K562 (cell line): Measurements from ENCODE around the gene COA3. TPM values are rescaled to one million over a fixed set of nuclear protein-coding genes. Genes with fewer than 3 reads are reported as not detected.

Source experiments
- BACH1 ChIP-seq: fragments of 200-800 bp; sonication (Bioruptor generic); IDR thresholded peaks from 2 replicates; pipeline ENCODE4 v1.6.1; 2016; ENCODE audit warnings: missing genetic modification characterization, missing compliant biosample characterization
- BRD9 ChIP-seq: fragments of 450-650 bp; IDR thresholded peaks from 2 replicates; pipeline ENCODE4 v1.6.1; 2018; ENCODE audit warnings: low read depth; ENCODE audit not compliant: partially characterized antibody
- CBFA2T3 ChIP-seq: fragments of 450-650 bp; IDR thresholded peaks from 2 replicates; pipeline ENCODE4 v1.6.1; 2017
- CCNT2 ChIP-seq: IDR thresholded peaks from 2 replicates; pipeline ENCODE4 v1.6.1; 2011; ENCODE audit warnings: borderline replicate concordance, low read depth, mild to moderate bottlenecking, moderate library complexity, mixed read lengths, low read length; ENCODE audit not compliant: insufficient read length; ENCODE audit errors: extremely low read depth
- CHD1 ChIP-seq: fragments of 200-600 bp; sonication (generic); IDR thresholded peaks from one replicate; pipeline ENCODE4 v1.6.1; 2012; ENCODE audit warnings: mild to moderate bottlenecking, moderate library complexity, low read length, inconsistent platforms
- DACH1 ChIP-seq: fragments of 450-650 bp; IDR thresholded peaks from 2 replicates; pipeline ENCODE4 v1.6.1; 2018; ENCODE audit not compliant: partially characterized antibody
- ESRRB ChIP-seq: fragments of 250-450 bp; sonication (Bioruptor Pico); IDR thresholded peaks from 2 replicates; pipeline ENCODE4 v1.5.0; 2020; ENCODE audit warnings: mild to moderate bottlenecking, moderate library complexity, borderline replicate concordance
- FOSL1 ChIP-seq: fragments of 200-800 bp; sonication (Bioruptor generic); conservative IDR thresholded peaks from 2 replicates; pipeline ENCODE4 v1.6.1; 2016; ENCODE audit warnings: missing genetic modification characterization, missing compliant biosample characterization
- HDAC8 ChIP-seq: fragments of 450-650 bp; IDR thresholded peaks from 2 replicates; pipeline ENCODE4 v1.6.1; 2016; ENCODE audit warnings: mild to moderate bottlenecking, missing genetic modification characterization, moderate library complexity, missing compliant biosample characterization
- KAT7 ChIP-seq: sonication (generic); formaldehyde crosslinking; IDR thresholded peaks from 2 replicates; pipeline ENCODE4 v1.8.0; 2022; ENCODE audit warnings: missing genetic modification reagents, mild to moderate bottlenecking, borderline replicate concordance
- MAFF ChIP-seq: IDR thresholded peaks from 2 replicates; pipeline ENCODE4 v1.6.1; 2012; ENCODE audit warnings: low read length, improper control_type of control experiment
- MEF2A ChIP-seq: IDR thresholded peaks from 2 replicates; pipeline ENCODE4 v1.6.1; 2011; ENCODE audit warnings: low read depth, mild to moderate bottlenecking, low read length, moderate library complexity; ENCODE audit not compliant: control insufficient read depth
- MEIS2 ChIP-seq: fragments of 450-650 bp; IDR thresholded peaks from 2 replicates; pipeline ENCODE4 v1.6.1; 2014; ENCODE audit warnings: mild to moderate bottlenecking; ENCODE audit not compliant: partially characterized antibody
- TOE1 ChIP-seq, 2 experiments: fragments of 450-650 bp in 1 of 2; sonication (generic) in 1 of 2; formaldehyde crosslinking in 1 of 2; IDR thresholded peaks; 2 replicates each; pipeline versions ENCODE4 v1.7.1 to v1.8.0; 2016 to 2022; ENCODE audit warnings: borderline replicate concordance in 2 of 2, mild to moderate bottlenecking in 2 of 2, antibody characterized with exemption in 1 of 2, inconsistent platforms in 1 of 2, low read depth in 1 of 2, missing genetic modification reagents in 1 of 2, moderate library complexity in 1 of 2
- ZNF239 ChIP-seq: fragments of 250-450 bp; sonication (Bioruptor Pico); IDR thresholded peaks from 2 replicates; pipeline ENCODE4 v1.4.0; 2020; ENCODE audit warnings: mild to moderate bottlenecking
- ZNF354B ChIP-seq: fragments of 250-450 bp; sonication (Bioruptor Pico); IDR thresholded peaks from 2 replicates; pipeline ENCODE4 v1.4.0; 2020
- ZNF384 ChIP-seq: IDR thresholded peaks from 2 replicates; pipeline ENCODE4 v1.6.1; 2012; ENCODE audit warnings: low read depth, low read length, improper control_type of control experiment
- ZNF445 ChIP-seq: fragments of 250-450 bp; sonication (Bioruptor Pico); IDR thresholded peaks from 2 replicates; pipeline ENCODE4 v1.4.0; 2020; ENCODE audit warnings: low read depth, mild to moderate bottlenecking, moderate library complexity
- ZNF785 ChIP-seq: fragments of 250-450 bp; sonication (Bioruptor Pico); IDR thresholded peaks from 2 replicates; pipeline ENCODE4 v1.4.0; 2020; ENCODE audit warnings: mild to moderate bottlenecking
- polyA plus RNA-seq, 8 experiments: library from polyadenylated mRNA; depleted of rRNA in 4 of 8; stranded (reverse) in 5 of 8; unstranded in 3 of 8; fragments of >200 nt; fragmentation: Nextera tagmentation in 2 of 8; fragmentation: Illumina TruSeq in 1 of 8; extraction: Ambion mirVana in 2 of 8; extraction: Trizol in 1 of 8; gene quantifications; 2 replicates each; pipeline versions ENCODE4 v1.2.1 to v1.2.3, GENCODE V29; 2011 to 2014; ENCODE audit warnings: inconsistent platforms in 1 of 8, missing spikeins in 1 of 8
- total RNA-seq, 7 experiments: library from RNA; depleted of rRNA in 6 of 7; stranded (reverse); fragments of >200 nt in 6 of 7; fragmentation: Illumina TruSeq in 2 of 7; extraction: Trizol in 2 of 7; gene quantifications; 2 replicates each; pipeline versions ENCODE4 v1.2.1 to v1.2.3, GENCODE V29; 2011 to 2021; ENCODE audit warnings: low replicate concordance in 1 of 7
- TF ChIP-seq, protein P1 (sequence below): fragments of 450-650 bp; IDR thresholded peaks from 2 replicates; pipeline ENCODE4 v1.6.1; 2018; ENCODE audit not compliant: partially characterized antibody
- TF ChIP-seq, protein P2 (sequence below): fragments of 250-450 bp; sonication (Bioruptor Pico); IDR thresholded peaks from 2 replicates; pipeline ENCODE4 v1.4.0; 2020; ENCODE audit warnings: mild to moderate bottlenecking, moderate library complexity

The COA3 gene
- total and polyA plus RNA-seq, 9 of the 15 experiments (the other 6 are each of a cell fraction or from before 2014, with no cell fraction given), result 49.6 to 153 (median 61.4) TPM

DNA sequence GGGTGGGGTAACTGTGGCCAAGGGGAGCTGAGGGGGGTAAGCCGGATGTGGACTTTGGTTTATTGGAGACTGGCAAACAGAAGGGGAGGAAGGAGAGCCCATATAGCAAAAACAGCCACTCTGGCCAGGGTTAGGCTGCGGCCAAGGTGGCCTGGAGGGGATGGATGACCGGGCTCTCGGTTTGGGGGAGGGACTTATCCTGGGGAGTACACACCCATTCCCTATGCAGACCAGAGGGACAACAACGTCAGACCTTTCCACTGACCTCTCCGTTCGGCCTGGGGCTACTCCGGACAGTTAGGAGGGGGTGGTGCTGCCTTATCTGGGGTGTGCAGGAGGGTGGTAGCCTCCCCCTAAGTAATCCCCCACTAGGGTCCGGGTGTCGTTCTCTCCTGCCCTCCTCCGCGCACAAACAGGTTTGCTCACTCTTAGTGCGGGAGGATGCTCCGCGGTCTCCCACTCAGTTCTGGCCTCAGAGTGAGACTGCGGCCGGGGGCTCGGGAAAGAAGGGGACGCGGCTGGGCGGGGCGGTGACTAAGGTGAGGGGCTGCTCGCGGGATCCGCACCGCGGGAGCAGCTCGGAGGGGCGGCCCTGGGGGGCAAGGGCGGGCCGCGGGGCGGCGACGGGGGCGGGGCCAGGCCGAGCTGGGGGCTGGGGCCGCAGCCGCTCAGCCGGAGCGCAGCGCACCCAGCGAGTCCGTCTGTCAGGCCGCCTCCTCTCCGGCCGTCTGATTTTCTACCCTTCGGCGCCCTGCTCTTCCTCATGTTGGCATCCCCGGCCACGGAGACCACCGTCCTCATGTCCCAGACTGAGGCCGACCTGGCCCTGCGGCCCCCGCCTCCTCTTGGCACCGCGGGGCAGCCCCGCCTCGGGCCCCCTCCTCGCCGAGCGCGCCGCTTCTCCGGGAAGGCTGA lies 18.3 kb downstream of the COA3 start, which contains the start of gene WNK4 (continued):
- TF ChIP-seq MEIS2, result peak; percentile 16
- TF ChIP-seq CCNT2, result peak; percentile 76
- TF ChIP-seq KAT7, result no peak
- TF ChIP-seq ZNF384, result no peak
- TF ChIP-seq ZNF445 (CRISPR knock-in tag), result no peak
- peak; percentile 52; the same call in 1 of the 2 replicates for TF ChIP-seq MEF2A
- TF ChIP-seq TOE1 (IDR thresholded peaks at IDR 0.05; ENCODE audit: borderline replicate concordance), result peak; percentile 64; the same call in 1 of the 2 replicates
- no peak for TF ChIP-seq TOE1 (CRISPR knock-in tag; IDR thresholded peaks at IDR 0.05; ENCODE audit: borderline replicate concordance, low read depth)
- no peak; the same call in 1 of the 2 replicates for TF ChIP-seq FOSL1 (tag)
- TF ChIP-seq CBFA2T3, result peak; percentile 96
- no peak for TF ChIP-seq ZNF785 (CRISPR knock-in tag)
- TF ChIP-seq DACH1, result no peak
- TF ChIP-seq ZNF239, result no peak
- TF ChIP-seq ESRRB, result no peak
- no peak for TF ChIP-seq BACH1
- TF ChIP-seq, protein P1, sequence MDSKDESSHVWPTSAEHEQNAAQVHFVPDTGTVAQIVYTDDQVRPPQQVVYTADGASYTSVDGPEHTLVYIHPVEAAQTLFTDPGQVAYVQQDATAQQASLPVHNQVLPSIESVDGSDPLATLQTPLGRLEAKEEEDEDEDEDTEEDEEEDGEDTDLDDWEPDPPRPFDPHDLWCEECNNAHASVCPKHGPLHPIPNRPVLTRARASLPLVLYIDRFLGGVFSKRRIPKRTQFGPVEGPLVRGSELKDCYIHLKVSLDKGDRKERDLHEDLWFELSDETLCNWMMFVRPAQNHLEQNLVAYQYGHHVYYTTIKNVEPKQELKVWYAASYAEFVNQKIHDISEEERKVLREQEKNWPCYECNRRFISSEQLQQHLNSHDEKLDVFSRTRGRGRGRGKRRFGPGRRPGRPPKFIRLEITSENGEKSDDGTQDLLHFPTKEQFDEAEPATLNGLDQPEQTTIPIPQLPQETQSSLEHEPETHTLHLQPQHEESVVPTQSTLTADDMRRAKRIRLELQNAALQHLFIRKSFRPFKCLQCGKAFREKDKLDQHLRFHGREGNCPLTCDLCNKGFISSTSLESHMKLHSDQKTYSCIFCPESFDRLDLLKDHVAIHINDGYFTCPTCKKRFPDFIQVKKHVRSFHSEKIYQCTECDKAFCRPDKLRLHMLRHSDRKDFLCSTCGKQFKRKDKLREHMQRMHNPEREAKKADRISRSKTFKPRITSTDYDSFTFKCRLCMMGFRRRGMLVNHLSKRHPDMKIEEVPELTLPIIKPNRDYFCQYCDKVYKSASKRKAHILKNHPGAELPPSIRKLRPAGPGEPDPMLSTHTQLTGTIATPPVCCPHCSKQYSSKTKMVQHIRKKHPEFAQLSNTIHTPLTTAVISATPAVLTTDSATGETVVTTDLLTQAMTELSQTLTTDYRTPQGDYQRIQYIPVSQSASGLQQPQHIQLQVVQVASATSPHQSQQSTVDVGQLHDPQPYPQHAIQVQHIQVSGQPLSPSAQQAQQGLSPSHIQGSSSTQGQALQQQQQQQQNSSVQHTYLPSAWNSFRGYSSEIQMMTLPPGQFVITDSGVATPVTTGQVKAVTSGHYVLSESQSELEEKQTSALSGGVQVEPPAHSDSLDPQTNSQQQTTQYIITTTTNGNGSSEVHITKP, result peak; percentile 72
- no peak for TF ChIP-seq CHD1
- TF ChIP-seq HDAC8 (tag), result no peak
- no peak for TF ChIP-seq MAFF
- no peak for TF ChIP-seq BRD9
- no peak for TF ChIP-seq ZNF354B (CRISPR knock-in tag)
- TF ChIP-seq, protein P2, sequence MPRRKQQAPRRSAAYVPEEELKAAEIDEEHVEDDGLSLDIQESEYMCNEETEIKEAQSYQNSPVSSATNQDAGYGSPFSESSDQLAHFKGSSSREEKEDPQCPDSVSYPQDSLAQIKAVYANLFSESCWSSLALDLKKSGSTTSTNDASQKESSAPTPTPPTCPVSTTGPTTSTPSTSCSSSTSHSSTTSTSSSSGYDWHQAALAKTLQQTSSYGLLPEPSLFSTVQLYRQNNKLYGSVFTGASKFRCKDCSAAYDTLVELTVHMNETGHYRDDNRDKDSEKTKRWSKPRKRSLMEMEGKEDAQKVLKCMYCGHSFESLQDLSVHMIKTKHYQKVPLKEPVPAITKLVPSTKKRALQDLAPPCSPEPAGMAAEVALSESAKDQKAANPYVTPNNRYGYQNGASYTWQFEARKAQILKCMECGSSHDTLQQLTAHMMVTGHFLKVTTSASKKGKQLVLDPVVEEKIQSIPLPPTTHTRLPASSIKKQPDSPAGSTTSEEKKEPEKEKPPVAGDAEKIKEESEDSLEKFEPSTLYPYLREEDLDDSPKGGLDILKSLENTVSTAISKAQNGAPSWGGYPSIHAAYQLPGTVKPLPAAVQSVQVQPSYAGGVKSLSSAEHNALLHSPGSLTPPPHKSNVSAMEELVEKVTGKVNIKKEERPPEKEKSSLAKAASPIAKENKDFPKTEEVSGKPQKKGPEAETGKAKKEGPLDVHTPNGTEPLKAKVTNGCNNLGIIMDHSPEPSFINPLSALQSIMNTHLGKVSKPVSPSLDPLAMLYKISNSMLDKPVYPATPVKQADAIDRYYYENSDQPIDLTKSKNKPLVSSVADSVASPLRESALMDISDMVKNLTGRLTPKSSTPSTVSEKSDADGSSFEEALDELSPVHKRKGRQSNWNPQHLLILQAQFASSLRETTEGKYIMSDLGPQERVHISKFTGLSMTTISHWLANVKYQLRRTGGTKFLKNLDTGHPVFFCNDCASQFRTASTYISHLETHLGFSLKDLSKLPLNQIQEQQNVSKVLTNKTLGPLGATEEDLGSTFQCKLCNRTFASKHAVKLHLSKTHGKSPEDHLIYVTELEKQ (CRISPR knock-in tag), result no peak
